Prostate gland (tissue), 2 donors: ENCODE measurements around the gene EMP1. TPM values are rescaled to one million over a fixed set of nuclear protein-coding genes. Genes with fewer than 3 reads are reported as not detected.

Experiments used
- DNase-seq: peaks from one replicate; pipeline ENCODE4 v3.0.0-alpha.2; 2019; ENCODE audit warnings: low spot score
- H3K27ac ChIP-seq, 2 donors: fragments of 200-600 bp; sonication (generic); 2 replicates each; pipeline ENCODE4 v1.5.1; 2017 to 2019
- H3K27me3 ChIP-seq: fragments of 200-600 bp; sonication (generic); replicated peaks from 2 replicates; pipeline ENCODE4 v1.5.1; 2019; ENCODE audit not compliant: insufficient read depth
- H3K36me3 ChIP-seq, 2 donors: fragments of 200-600 bp; sonication (generic); 1 replicate in 1 of 2; 2 replicates in 1 of 2; pipeline versions ENCODE4 v1.5.1 to v1.8.1; 2017 to 2019
- H3K4me1 ChIP-seq: fragments of 200-600 bp; sonication (generic); replicated peaks from 2 replicates; pipeline ENCODE4 v1.5.1; 2019
- H3K4me3 ChIP-seq, 2 donors: fragments of 200-600 bp; sonication (generic); 2 replicates each; pipeline ENCODE4 v1.5.1; 2017 to 2019
- H3K9me3 ChIP-seq: fragments of 200-600 bp; sonication (generic); 2 replicates; pipeline ENCODE4 v1.5.1; 2017
- POLR2A ChIP-seq: fragments of 450-650 bp; IDR thresholded peaks from one replicate; pipeline ENCODE4 v1.6.1; 2016; ENCODE audit warnings: antibody characterized with exemption, mild to moderate bottlenecking
- POLR2AphosphoS5 ChIP-seq: sonication (generic); formaldehyde crosslinking; IDR thresholded peaks from one replicate; pipeline ENCODE4 v1.6.1; 2017; ENCODE audit warnings: antibody characterized with exemption
- WGBS: methylation state at CpG from one replicate; pipeline ENCODE4 v1.1.5; 2018; 5-methylcytosine and 5-hydroxymethylcytosine counted together
- intact Hi-C: fragments of 100-400 bp; cut with DNase I; formaldehyde crosslinking; loops from one replicate; pipeline ENCODE4 v1.14.2; 2022
- total RNA-seq, 2 donors: library from RNA; depleted of rRNA; stranded (reverse); fragments of >200 nt; gene quantifications; one replicate each; pipeline ENCODE4 v1.1.0, GENCODE V29; 2016
- TF ChIP-seq, protein P1 (sequence below), 4 experiments: fragments of 200-600 bp in 2 of 4; fragments of 450-650 bp in 2 of 4; sonication (generic) in 2 of 4; IDR thresholded peaks; 1 replicate in 3 of 4; 2 replicates in 1 of 4; pipeline ENCODE4 v1.5.1; 2016 to 2019; ENCODE audit warnings: antibody characterized with exemption in 4 of 4, mild to moderate bottlenecking in 2 of 4, moderate library complexity in 2 of 4

Gene EMP1
- total RNA-seq, 2 donors from 2014 or later = 38.9 to 71.6 TPM

DNA sequence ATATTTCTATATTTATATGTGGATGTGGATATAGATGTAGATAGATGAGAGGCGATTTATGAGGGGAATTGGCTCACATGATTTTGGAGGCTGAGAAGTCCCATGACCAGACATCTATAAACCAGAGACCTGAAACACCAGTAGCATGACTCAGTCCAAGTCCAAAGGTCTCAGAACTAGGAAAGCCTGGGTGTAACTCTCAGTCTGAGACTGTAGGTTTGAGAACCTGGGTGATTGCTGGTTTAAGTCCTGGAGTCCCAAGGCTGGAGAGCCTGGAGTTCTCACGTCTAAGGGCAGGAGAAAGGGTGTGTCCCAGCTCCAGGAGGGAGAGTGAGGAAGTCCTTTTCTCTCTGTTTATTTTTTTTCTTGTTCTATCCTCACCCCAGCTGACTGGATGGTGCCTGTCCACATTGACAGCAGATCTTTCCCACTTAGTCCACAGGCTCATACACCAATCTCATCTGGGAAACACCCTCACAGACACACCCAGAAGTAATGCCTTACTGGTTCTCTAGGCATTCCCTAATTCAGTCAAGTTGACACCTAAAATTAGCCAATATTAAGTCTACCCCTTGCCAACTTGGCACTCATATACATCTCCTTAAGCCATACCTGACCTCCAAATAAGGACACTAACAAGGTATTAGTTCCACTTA, 45.4 kb downstream of the EMP1 start:
- 68% methylated on average over 2 of the region's 2 CpGs for WGBS
- Histone ChIP-seq H3K4me3 (no peak overlapping the region), H3K27me3 (no peaks in the 10 kb centered on the region), H3K36me3 (no peaks in the 10 kb centered on the region), H3K27ac (no peak overlapping the region), H3K9me3 (no peaks in the 10 kb centered on the region), H3K4me1 (no peaks in the 10 kb centered on the region)
- intact Hi-C loops = no loop called here
- TF ChIP-seq POLR2A = no peak
- TF ChIP-seq, protein P1, sequence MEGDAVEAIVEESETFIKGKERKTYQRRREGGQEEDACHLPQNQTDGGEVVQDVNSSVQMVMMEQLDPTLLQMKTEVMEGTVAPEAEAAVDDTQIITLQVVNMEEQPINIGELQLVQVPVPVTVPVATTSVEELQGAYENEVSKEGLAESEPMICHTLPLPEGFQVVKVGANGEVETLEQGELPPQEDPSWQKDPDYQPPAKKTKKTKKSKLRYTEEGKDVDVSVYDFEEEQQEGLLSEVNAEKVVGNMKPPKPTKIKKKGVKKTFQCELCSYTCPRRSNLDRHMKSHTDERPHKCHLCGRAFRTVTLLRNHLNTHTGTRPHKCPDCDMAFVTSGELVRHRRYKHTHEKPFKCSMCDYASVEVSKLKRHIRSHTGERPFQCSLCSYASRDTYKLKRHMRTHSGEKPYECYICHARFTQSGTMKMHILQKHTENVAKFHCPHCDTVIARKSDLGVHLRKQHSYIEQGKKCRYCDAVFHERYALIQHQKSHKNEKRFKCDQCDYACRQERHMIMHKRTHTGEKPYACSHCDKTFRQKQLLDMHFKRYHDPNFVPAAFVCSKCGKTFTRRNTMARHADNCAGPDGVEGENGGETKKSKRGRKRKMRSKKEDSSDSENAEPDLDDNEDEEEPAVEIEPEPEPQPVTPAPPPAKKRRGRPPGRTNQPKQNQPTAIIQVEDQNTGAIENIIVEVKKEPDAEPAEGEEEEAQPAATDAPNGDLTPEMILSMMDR (IDR thresholded peaks at IDR 0.05) = no peak
- no peak for TF ChIP-seq POLR2AphosphoS5
- DNase-seq = no peak

DNA sequence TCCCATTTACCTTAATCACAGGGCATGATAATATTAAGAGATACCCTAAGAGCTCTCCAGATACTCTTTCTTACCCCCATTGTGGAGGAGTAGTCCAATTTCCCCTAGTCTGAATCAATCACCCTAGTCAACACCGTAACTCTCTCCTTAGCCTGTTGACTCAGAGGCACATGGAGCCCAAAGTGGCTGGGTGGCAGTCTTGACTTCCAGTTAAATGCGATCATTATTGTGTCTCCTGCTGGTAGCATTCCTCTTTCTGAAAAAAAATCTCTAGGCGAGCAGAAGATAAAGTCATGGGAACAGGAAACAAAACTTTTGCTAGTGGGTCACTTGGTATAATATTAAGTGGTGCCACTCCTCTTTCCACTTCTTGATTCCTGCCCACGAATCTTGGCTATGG, 46.4 kb downstream of the EMP1 start:
- H3K9me3 ChIP-seq = no peaks in the 10 kb centered on the region

GRCh38 chr12:13243516-13244070, 47.1 kb downstream of the EMP1 start:
- Histone ChIP-seq H3K27ac (no peak overlapping the region), H3K4me3 (no peak overlapping the region), H3K27me3 (no peaks in the 10 kb centered on the region), H3K36me3 (no peaks in the 10 kb centered on the region), H3K4me1 (no peaks in the 10 kb centered on the region), H3K9me3 (no peaks in the 10 kb centered on the region)
- no peak for TF ChIP-seq POLR2AphosphoS5
- TF ChIP-seq POLR2A = no peak
- TF ChIP-seq, protein P1 (IDR thresholded peaks at IDR 0.05) = no peak
- intact Hi-C loops = no loop called here
- no peak for DNase-seq
- 47% methylated on average over 1 of the region's 1 CpG for WGBS

More for the DNA sequence above, 46.4 kb downstream of the EMP1 start:
- TF ChIP-seq, protein P1 (IDR thresholded peaks at IDR 0.05) = no peak
- TF ChIP-seq POLR2AphosphoS5 (no peak), POLR2A (no peak)
- 88% methylated on average over 4 of the region's 4 CpGs for WGBS
- Histone ChIP-seq H3K4me1 (no peaks in the 10 kb centered on the region), H3K27me3 (no peaks in the 10 kb centered on the region), H3K27ac (no peak overlapping the region), H3K36me3 (no peaks in the 10 kb centered on the region), H3K4me3 (no peak overlapping the region)
- DNase-seq = no peak
- intact Hi-C loops = no loop called here

- WGBS = 72% methylated on average over 3 of the region's 3 CpGs
- intact Hi-C loops = no loop called here
- H3K27me3 ChIP-seq = no peaks in the 10 kb centered on the region
- H3K4me1 ChIP-seq = no peaks in the 10 kb centered on the region
- no peak overlapping the region for H3K4me3 ChIP-seq
- H3K9me3 ChIP-seq = no peaks in the 10 kb centered on the region
- DNase-seq = no peak
- TF ChIP-seq POLR2AphosphoS5 (no peak), POLR2A (no peak)
- TF ChIP-seq, protein P1 (IDR thresholded peaks at IDR 0.05) = no peak
- no peaks in the 10 kb centered on the region for H3K36me3 ChIP-seq
- no peak overlapping the region for H3K27ac ChIP-seq
Observed at GRCh38 chr12:13247596-13247995, 51.1 kb downstream of the EMP1 start.

- Histone ChIP-seq H3K36me3 (no peaks in the 10 kb centered on the region), H3K27ac (no peak overlapping the region), H3K27me3 (no peaks in the 10 kb centered on the region), H3K9me3 (no peaks in the 10 kb centered on the region), H3K4me1 (no peaks in the 10 kb centered on the region), H3K4me3 (no peak overlapping the region)
- no peak for DNase-seq
- 96% methylated on average over 1 of the region's 1 CpG for WGBS
- TF ChIP-seq POLR2AphosphoS5 = no peak
- no peak for TF ChIP-seq POLR2A
- TF ChIP-seq, protein P1 (IDR thresholded peaks at IDR 0.05) = no peak
- intact Hi-C loops = no loop called here
Observed at GRCh38 chr12:13248964-13249363, 52.4 kb downstream of the EMP1 start.
